K562 (cell line): ENCODE data around the gene PBXIP1. TPM values are rescaled to one million over a fixed set of nuclear protein-coding genes. Genes with fewer than 3 reads are reported as not detected.
A peak's percentile ranks its signal among the peaks of the same experiment; 100 is the strongest.

ENCODE experiments used
- CCAR2 ChIP-seq: fragments of 200-400 bp; formaldehyde crosslinking; IDR thresholded peaks from 2 replicates; pipeline ENCODE4 v1.6.1; 2017; ENCODE audit warnings: mild to moderate bottlenecking, low read depth, low read length
- E2F4 ChIP-seq: sonication (generic); formaldehyde crosslinking; IDR thresholded peaks from 2 replicates; pipeline ENCODE4 v1.8.0; 2022; ENCODE audit warnings: mild to moderate bottlenecking, low read depth, missing genetic modification reagents
- ERF ChIP-seq: fragments of 450-650 bp; formaldehyde crosslinking; IDR thresholded peaks from 2 replicates; pipeline ENCODE4 v1.4.0; 2020; ENCODE audit warnings: mild to moderate bottlenecking, mixed read lengths
- FOXA1 ChIP-seq: fragments of 450-650 bp; IDR thresholded peaks from 2 replicates; pipeline ENCODE4 v1.6.1; 2016; ENCODE audit warnings: mild to moderate bottlenecking, borderline replicate concordance
- HMGN3 ChIP-seq: IDR thresholded peaks from 2 replicates; pipeline ENCODE4 v1.6.1; 2011; ENCODE audit warnings: borderline replicate concordance, low read depth, mild to moderate bottlenecking, mixed read lengths, low read length; ENCODE audit not compliant: insufficient read length; ENCODE audit errors: extremely low read depth
- KLF13 ChIP-seq: fragments of 450-650 bp; IDR thresholded peaks from 2 replicates; pipeline ENCODE4 v1.6.1; 2016; ENCODE audit warnings: missing genetic modification characterization, low read depth, mild to moderate bottlenecking, missing compliant biosample characterization, moderate library complexity, borderline replicate concordance
- LARP7 ChIP-seq: fragments of 450-650 bp; IDR thresholded peaks from 2 replicates; pipeline ENCODE4 v1.6.1; 2016
- MAZ ChIP-seq, 2 experiments: fragments of 450-650 bp in 1 of 2; sonication (generic) in 1 of 2; formaldehyde crosslinking; IDR thresholded peaks in 1 of 2; conservative IDR thresholded peaks in 1 of 2; 2 replicates each; pipeline versions ENCODE4 v1.4.0 to v1.5.0; 2020; ENCODE audit warnings: mild to moderate bottlenecking in 1 of 2, missing genetic modification reagents in 1 of 2
- MTA3 ChIP-seq: fragments of 450-650 bp; formaldehyde crosslinking; IDR thresholded peaks from 2 replicates; pipeline ENCODE4 v1.6.1; 2017; ENCODE audit warnings: mild to moderate bottlenecking, borderline replicate concordance
- NEUROD1 ChIP-seq: fragments of 150-350 bp; IDR thresholded peaks from 2 replicates; pipeline ENCODE4 v1.6.1; 2014; ENCODE audit warnings: borderline replicate concordance, low read length, low read depth; ENCODE audit not compliant: partially characterized antibody
- NFE2L1 ChIP-seq: fragments of 450-650 bp; IDR thresholded peaks from 2 replicates; pipeline ENCODE4 v1.6.1; 2016; ENCODE audit warnings: missing genetic modification characterization, low read depth, mild to moderate bottlenecking, missing compliant biosample characterization, moderate library complexity, borderline replicate concordance
- NR3C1 ChIP-seq: sonication (generic); formaldehyde crosslinking; IDR thresholded peaks from 2 replicates; pipeline ENCODE4 v1.8.1; 2022; ENCODE audit warnings: missing genetic modification reagents
- POLR2A ChIP-seq: fragments of 450-650 bp; conservative IDR thresholded peaks from 2 replicates; pipeline ENCODE4 v1.6.1; 2016
- PTBP1 ChIP-seq: fragments of 200-400 bp; formaldehyde crosslinking; IDR thresholded peaks from 2 replicates; pipeline ENCODE4 v1.6.1; 2017; ENCODE audit warnings: low read depth, low read length
- RFX5 ChIP-seq: IDR thresholded peaks from 2 replicates; pipeline ENCODE4 v1.6.1; 2011; ENCODE audit warnings: low read depth, mild to moderate bottlenecking, improper control_type of control experiment, low read length
- SNIP1 ChIP-seq: fragments of 450-650 bp; IDR thresholded peaks from 2 replicates; pipeline ENCODE4 v1.7.1; 2017; ENCODE audit warnings: low read depth, mild to moderate bottlenecking
- SP1 ChIP-seq: sonication (generic); formaldehyde crosslinking; IDR thresholded peaks from 2 replicates; pipeline ENCODE4 v1.8.1; 2022; ENCODE audit warnings: mild to moderate bottlenecking, missing genetic modification reagents
- TFE3 ChIP-seq: fragments of 450-650 bp; formaldehyde crosslinking; IDR thresholded peaks from 2 replicates; pipeline ENCODE4 v1.4.0; 2020; ENCODE audit warnings: mild to moderate bottlenecking, mixed read lengths
- U2AF1 ChIP-seq: fragments of 200-400 bp; formaldehyde crosslinking; optimal IDR thresholded peaks from 2 replicates; pipeline ENCODE3; 2017; ENCODE audit warnings: mild to moderate bottlenecking, low read depth, low read length, moderate library complexity
- ZFP1 ChIP-seq: fragments of 450-650 bp; formaldehyde crosslinking; IDR thresholded peaks from 2 replicates; pipeline ENCODE4 v1.4.0; 2020; ENCODE audit warnings: mild to moderate bottlenecking, mixed read lengths
- ZNF436 ChIP-seq: fragments of 250-450, 450-650 bp; sonication (Bioruptor Pico); formaldehyde crosslinking; IDR thresholded peaks from 2 replicates; pipeline ENCODE4 v1.7.0; 2020; ENCODE audit warnings: mild to moderate bottlenecking
- ZNF445 ChIP-seq: fragments of 250-450 bp; sonication (Bioruptor Pico); IDR thresholded peaks from 2 replicates; pipeline ENCODE4 v1.4.0; 2020; ENCODE audit warnings: low read depth, mild to moderate bottlenecking, moderate library complexity
- ZNF740 ChIP-seq, 3 experiments: fragments of 200-800 bp in 1 of 3; sonication (Bioruptor generic) in 1 of 3; sonication (generic) in 1 of 3; formaldehyde crosslinking in 1 of 3; IDR thresholded peaks; 2 replicates each; pipeline versions ENCODE4 v1.6.1 to v1.8.0; 2016 to 2022; ENCODE audit warnings: mild to moderate bottlenecking in 2 of 3, missing compliant biosample characterization in 2 of 3, missing genetic modification characterization in 2 of 3, missing genetic modification reagents in 1 of 3
- polyA plus RNA-seq, 8 experiments: library from polyadenylated mRNA; depleted of rRNA in 4 of 8; stranded (reverse) in 5 of 8; unstranded in 3 of 8; fragments of >200 nt; fragmentation: Nextera tagmentation in 2 of 8; fragmentation: Illumina TruSeq in 1 of 8; extraction: Ambion mirVana in 2 of 8; extraction: Trizol in 1 of 8; gene quantifications; 2 replicates each; pipeline versions ENCODE4 v1.2.1 to v1.2.3, GENCODE V29; 2011 to 2014; ENCODE audit warnings: inconsistent platforms in 1 of 8, missing spikeins in 1 of 8
- total RNA-seq, 7 experiments: library from RNA; depleted of rRNA in 6 of 7; stranded (reverse); fragments of >200 nt in 6 of 7; fragmentation: Illumina TruSeq in 2 of 7; extraction: Trizol in 2 of 7; gene quantifications; 2 replicates each; pipeline versions ENCODE4 v1.2.1 to v1.2.3, GENCODE V29; 2011 to 2021; ENCODE audit warnings: low replicate concordance in 1 of 7
- TF ChIP-seq, protein P1 (sequence below): fragments of 450-650 bp; IDR thresholded peaks from 2 replicates; pipeline ENCODE4 v1.6.1; 2016; ENCODE audit warnings: missing biosample characterization, missing genetic modification characterization

The PBXIP1 gene
- total and polyA plus RNA-seq, 9 of the 15 experiments (the other 6 are each of a cell fraction or from before 2014, with no cell fraction given), result 0.13 to 8.3 (median 5.8) TPM

DNA sequence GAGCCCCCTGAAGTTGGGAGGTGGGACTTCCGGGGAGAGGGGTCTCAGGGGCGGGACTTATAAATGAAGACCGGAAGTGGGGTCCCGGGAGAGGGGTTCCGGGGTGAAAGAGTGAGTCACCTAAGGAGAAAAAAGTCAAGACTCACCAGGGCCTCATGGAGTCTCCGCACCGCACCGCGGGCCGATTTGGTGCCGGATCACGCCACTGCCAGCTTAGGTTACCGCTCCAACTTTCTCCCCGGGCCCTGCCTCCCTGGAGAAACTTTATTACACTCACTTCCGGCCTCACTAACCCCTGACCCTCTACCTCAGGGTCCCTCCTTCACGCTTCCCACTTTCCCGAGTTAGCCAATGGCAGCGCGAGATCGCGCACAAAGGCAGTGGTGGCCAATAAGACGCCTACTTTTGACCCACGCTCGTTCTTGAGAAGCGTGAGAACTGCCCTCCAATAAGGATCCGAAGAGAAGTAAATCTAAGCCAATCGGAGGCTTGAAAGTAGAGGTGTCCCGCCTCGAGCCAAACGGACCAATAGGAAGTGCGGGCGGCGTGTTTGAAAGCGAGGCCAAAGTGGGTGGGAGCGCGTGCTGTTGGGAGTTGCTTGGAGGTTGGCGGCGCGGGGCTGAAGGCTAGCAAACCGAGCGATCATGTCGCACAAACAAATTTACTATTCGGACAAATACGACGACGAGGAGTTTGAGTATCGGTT is 18.4 kb upstream of the PBXIP1 start, which contains the start of gene CKS1B (continued):
- TF ChIP-seq ZNF740 (CRISPR knock-in tag; IDR thresholded peaks at IDR 0.05) (peak; percentile 41; the same call in 1 of the 2 replicates), ZNF740 (tag; IDR thresholded peaks at IDR 0.05) (no peak), E2F4 (CRISPR knock-in tag) (peak; percentile 100), HMGN3 (no peak), NEUROD1 (peak; percentile 96), U2AF1 (no peak), POLR2A (peak; percentile 97), KLF13 (no peak; the same call in 1 of the 2 replicates), MTA3 (peak; percentile 73; the same call in 1 of the 2 replicates), ZNF445 (CRISPR knock-in tag) (no peak), ERF (CRISPR knock-in tag) (0 out of 2 replicates have a peak, but pooled peaks have one; percentile 79), SP1 (CRISPR knock-in tag) (peak; percentile 72), TFE3 (CRISPR knock-in tag) (no peak), NFE2L1 (tag) (no peak), ZNF436 (CRISPR knock-in tag) (0 out of 2 replicates have a peak, but pooled peaks have one; percentile 40), RFX5 (no peak), NR3C1 (no peak), LARP7 (no peak), MAZ (CRISPR knock-in tag; conservative IDR thresholded peaks at IDR 0.05 in 1 of 2, IDR thresholded peaks at IDR 0.05 in 1 of 2) (peak; percentile 39 to 47), SNIP1 (no peak), ZFP1 (CRISPR knock-in tag) (no peak), CCAR2 (no peak), FOXA1 (no peak), PTBP1 (no peak)
- TF ChIP-seq, protein P1, sequence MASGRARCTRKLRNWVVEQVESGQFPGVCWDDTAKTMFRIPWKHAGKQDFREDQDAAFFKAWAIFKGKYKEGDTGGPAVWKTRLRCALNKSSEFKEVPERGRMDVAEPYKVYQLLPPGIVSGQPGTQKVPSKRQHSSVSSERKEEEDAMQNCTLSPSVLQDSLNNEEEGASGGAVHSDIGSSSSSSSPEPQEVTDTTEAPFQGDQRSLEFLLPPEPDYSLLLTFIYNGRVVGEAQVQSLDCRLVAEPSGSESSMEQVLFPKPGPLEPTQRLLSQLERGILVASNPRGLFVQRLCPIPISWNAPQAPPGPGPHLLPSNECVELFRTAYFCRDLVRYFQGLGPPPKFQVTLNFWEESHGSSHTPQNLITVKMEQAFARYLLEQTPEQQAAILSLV (tag), result no peak
